HG03135 (cell line): ENCODE data around the gene CACNA1D.

ENCODE experiments used
- ATAC-seq: cut with Tn5 transposase; IDR thresholded peaks from one replicate; pipeline ENCODE4 v1.9.1; 2021; ENCODE audit warnings: mild to moderate bottlenecking, moderate library complexity; ENCODE audit not compliant: unreplicated experiment

CACNA1D gene

GRCh38 chr3:53495146-53495519, 722 bp downstream of the CACNA1D start:
- ATAC-seq: no peak

GRCh38 chr3:53495520-53496391, 1.3 kb downstream of the CACNA1D start:
- no peak for ATAC-seq

GRCh38 chr3:53496392-53496670, 1.9 kb downstream of the CACNA1D start:
- ATAC-seq: no peak

GRCh38 chr3:53496984-53497383, 2.6 kb downstream of the CACNA1D start:
- ATAC-seq: no peak

GRCh38 chr3:53498806-53499641, 4.6 kb downstream of the CACNA1D start:
- ATAC-seq: no peak

GRCh38 chr3:53500165-53500777, 5.9 kb downstream of the CACNA1D start:
- no peak for ATAC-seq

- no peak for ATAC-seq
These were observed 6.8 kb downstream of the CACNA1D start for GRCh38 chr3:53501178-53501577.

- ATAC-seq: no peak
These were observed 8.3 kb downstream of the CACNA1D start for GRCh38 chr3:53502737-53503136.

GRCh38 chr3:53503195-53503594, 8.8 kb downstream of the CACNA1D start:
- no peak for ATAC-seq

GRCh38 chr3:53506110-53506762, 11.8 kb downstream of the CACNA1D start:
- ATAC-seq: no peak

- ATAC-seq: no peak
These were observed 12.3 kb downstream of the CACNA1D start for GRCh38 chr3:53506763-53507145.

GRCh38 chr3:53509494-53509893, 15.1 kb downstream of the CACNA1D start:
- ATAC-seq: no peak

- ATAC-seq: no peak
These were observed 16.1 kb downstream of the CACNA1D start for GRCh38 chr3:53510508-53510907.

- ATAC-seq: no peak
These were observed 16.8 kb downstream of the CACNA1D start for GRCh38 chr3:53511246-53511645.

- ATAC-seq: no peak
These were observed 19.3 kb downstream of the CACNA1D start for GRCh38 chr3:53513556-53514190.

GRCh38 chr3:53516339-53516738, 21.9 kb downstream of the CACNA1D start:
- no peak for ATAC-seq

- no peak for ATAC-seq
These were observed 24.1 kb downstream of the CACNA1D start for GRCh38 chr3:53518495-53518981.

GRCh38 chr3:53519065-53519709, 24.8 kb downstream of the CACNA1D start:
- ATAC-seq: no peak

GRCh38 chr3:53523346-53523745, 28.9 kb downstream of the CACNA1D start:
- no peak for ATAC-seq

- ATAC-seq: no peak
These were observed 30.2 kb downstream of the CACNA1D start for GRCh38 chr3:53524566-53524965.
